Left forelimb (tissue), 1 donor: Measurements from ENCODE around the gene RGS9.
A peak's percentile ranks its signal among the peaks of the same experiment; 100 is the strongest.
"Not testable (repeated sequence)": the region's sequence is repeated elsewhere in the genome, so short reads cannot be mapped to it uniquely, and the experiment has no call there.

Experiments used
- DNase-seq: peaks from one replicate; pipeline ENCODE4 v3.0.0-alpha.2; 2018; ENCODE audit warnings: low spot score

The RGS9 gene

DNA sequence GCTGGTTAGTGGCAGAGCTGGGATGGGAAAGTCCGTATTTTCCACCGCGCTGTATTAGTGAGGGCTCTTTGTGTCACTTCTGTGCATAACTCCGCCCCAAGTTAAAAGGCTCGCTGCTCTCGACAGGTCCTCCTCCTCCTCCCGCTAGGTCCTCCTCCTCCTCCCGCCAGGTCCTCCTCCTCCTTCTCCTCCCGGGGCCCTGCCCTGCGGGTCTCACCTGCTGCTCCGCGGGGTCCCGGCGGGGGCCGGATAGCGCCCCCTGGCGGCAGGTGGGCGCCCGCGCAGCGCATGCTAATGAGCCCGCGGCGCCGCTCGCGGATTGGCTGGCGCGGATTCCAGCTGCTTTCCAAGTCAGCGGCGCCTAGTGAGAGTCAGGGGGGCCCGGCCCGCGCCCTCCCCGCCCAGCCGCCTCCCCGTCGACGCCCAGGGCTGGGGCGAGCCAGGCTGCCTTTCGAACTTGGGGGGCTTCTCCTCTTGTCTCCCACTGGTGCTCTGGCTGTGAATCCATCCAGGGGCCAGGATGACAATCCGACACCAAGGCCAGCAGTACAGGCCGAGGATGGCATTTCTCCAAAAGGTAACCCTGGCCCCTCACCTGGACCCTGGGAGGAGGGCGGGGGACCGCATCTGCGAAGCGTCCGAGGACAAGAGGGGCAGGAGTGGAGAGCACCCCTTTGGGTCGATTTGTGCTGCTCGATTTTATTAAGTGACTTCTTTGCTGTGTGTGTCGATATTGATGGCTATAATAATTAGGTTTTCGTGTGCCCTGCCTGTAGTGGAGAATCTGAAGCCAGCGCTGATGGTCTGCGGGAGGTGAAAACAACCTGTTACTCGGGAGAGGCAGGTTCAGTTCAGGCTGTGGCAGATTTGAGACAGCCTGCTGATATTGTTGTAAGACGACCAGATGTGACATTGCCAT, at the start of gene RGS9:
RGS9 (plus strand) TSS at position 350 of the 919 bp plus-strand sequence; CDS start at position 521, 171 bp downstream.
- peak; percentile 88 for DNase-seq

DNA sequence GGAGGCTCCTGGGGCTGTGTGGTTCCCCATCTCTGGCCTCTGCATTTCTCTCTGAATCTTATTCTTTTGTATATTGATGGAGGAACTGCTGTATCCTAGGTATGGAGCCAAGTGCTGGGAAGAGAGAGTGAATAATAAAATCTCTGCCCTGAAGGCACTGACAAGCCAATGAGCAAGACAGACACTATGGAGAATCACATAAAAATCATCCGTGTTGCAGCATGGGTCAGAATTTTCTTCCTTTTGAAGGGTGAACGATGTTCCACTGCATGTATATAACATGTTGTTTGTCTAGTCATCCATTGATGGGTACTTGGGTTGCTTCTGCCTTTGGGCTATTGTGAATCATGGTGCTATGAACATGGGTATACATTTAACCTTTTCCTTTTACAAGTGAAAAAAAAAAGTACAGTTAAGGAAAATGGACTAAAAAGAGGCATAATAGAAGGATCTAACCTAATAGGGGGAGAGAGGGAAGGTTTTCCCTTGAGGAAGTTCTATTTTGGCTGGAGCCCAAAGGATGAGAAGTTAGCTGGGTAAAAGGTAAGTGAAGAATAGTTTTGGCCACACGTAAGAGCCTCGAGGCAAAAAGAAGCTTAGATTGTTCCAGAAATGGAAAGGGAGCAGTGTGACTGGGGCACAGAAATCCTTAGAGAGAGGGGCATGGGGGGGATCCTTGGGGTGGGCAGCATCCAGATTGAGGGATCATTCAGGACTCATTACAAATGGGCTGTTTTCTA, 48.4 kb upstream of the RGS9 start:
- DNase-seq: no peak

DNA sequence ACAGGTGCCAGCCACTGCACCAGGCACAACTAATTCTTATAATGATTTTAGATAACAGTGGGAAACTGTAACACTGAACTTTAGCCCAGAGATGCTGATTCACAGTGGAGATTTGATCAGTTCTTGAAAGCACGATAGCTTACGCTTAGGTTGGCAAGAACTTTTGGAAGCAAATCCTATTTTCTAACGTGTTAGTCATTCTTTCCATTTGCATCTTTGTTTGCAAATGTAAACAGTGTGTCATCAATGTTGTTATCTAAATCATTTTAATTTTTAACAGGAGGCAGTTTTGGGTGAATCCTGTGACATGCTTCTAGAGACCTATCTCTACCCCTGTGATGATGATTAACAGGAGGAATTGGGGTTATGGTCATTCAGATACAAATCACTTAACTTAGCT, 44.9 kb upstream of the RGS9 start:
- DNase-seq: no peak

GRCh38 chr17:65092721-65093356, 44.3 kb upstream of the RGS9 start:
- DNase-seq: peak; percentile 14

DNA sequence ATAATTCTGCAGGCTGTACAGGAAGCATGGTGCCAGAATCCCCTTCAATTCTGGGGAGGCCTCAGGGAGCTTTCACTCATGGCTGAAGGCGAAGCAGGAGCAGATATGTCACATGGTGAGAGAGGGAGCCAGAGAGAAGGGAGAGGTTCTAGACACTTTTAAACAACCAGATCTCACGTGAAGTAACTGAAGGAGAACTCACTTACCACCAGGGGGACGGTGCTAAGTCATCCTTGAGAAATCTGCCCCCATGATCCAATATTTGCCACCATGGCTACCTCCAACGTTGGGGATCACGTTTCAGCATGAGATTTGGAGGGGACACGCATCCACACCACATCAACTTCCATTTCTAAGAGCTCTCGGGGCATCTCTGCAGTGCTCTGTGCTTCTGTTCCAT, 43.2 kb upstream of the RGS9 start:
- no peak for DNase-seq

DNA sequence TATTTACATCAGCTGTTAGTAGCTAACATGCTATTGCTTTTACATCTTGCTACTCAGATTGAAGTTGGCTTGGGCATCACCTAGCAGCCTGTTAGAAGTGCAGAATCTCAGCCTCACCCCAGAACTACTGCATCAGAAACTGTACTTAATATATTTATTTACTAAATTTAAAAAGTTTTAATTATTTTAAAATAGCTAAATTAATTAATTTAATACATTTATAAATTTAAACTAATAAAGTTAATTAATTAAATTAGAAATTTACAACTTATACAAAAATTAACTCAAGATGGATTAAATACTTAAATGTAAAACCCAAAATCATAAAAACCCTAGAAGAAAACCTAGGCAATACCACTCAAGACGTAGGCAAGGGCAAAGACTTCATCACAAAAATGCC, 41.7 kb upstream of the RGS9 start:
- no peak for DNase-seq

- DNase-seq: not testable (repeated sequence)
Observed at GRCh38 chr17:65096382-65096781, 40.8 kb upstream of the RGS9 start.

DNA sequence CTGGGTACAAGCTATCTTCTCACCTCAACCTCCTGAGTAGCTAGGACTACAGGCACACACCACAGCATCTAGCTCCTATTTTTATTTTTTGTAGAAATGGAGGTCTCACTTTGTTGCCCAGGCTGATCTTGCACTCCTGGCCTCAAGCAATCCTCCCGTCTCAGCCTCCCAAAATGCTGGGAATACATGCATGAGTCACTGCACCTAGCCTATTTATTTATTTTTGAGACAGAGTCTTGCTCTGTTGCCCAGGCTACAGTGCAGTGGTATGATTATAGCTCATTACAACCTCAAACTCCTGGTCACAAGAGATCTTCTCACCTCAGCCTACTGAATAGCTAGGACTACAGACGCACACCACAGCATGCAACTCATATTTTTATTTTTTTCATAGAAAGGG, 40.1 kb upstream of the RGS9 start:
- DNase-seq: no peak

GRCh38 chr17:65099475-65099874, 37.7 kb upstream of the RGS9 start:
- DNase-seq: no peak

- no peak for DNase-seq
Observed at GRCh38 chr17:65099941-65100315, 37.2 kb upstream of the RGS9 start.

DNA sequence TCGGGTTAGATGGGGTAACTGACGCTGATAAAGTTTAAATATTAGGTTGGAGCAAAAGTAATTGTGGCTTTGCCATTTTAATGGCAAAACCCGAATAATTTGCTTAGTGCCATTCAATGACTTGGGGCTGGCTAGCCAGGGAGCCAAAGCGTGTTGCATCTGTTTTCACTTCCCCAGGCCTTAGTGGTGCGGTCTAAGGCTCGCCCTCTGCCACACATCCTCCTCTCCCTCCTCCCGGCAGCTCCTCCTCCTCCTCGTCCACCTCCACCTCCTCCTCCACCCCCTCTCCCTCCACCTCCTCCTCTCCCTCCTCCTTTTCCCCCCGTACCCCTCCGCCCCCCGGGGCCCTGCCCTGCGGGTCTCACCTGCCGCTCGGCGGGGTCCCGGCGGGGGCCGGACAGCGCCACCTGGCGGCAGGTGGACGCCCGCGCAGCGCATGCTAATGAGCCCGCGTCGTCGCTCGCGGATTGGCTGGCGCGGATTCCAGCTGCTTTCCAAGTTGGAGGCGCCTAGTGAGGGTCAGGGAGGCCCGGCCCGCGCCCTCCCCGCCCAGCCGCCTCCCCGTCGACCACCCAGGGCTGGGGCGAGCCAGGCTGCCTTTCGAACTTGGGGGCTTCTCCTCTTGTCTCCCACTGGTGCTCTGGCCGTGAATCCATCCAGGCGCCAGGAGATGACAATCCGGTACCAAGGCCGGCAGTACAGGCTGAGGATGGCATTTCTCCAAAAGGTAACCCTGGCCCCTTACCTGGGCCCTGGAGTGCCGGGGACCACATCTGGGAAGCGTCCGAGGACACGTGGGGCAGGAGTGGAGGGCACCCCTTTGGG, 36.6 kb upstream of the RGS9 start:
- DNase-seq: peak; percentile 90

GRCh38 chr17:65101371-65101770, 35.8 kb upstream of the RGS9 start:
- no peak for DNase-seq

- no peak for DNase-seq
Observed at GRCh38 chr17:65102235-65102634, 34.9 kb upstream of the RGS9 start.

DNA sequence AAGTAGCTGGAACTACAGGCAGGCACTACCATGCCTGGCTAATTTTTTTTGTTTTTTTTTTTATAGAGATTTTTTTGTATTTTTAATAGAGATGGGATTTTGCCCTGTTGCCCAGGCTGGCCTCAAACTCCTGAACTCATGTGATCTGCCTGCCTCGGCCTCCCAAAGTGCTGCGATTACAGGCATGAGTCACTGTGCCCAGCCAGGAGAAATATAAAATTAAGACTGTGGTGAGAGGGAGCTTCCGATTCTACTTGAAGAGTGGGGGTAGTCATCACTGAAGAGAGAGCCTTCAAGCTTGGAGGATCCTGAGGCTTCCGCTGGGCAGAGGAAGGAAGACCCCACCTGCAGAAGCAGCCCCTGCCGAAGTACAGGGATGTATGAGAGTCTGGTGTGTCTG, 34.4 kb upstream of the RGS9 start:
- no peak for DNase-seq

DNA sequence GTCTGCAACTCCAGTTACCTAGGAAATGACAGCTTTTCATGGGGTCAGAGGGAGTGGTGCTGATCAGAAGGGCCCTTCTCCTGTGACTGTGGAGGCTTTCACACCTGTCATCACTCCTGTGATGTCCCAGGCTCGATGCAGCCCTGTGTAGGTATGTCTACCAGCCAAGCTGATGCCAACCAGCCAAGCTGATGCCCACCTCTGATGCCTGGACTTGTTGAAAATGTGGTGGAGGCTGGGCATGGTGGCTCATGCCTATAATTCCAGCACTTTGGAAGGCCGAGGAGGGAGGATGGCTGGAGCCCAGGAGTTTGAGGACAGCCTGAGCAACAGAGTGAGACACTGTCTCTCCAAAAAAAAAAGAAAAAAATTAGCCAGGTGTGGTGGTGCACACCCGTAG, 33.7 kb upstream of the RGS9 start:
- DNase-seq: no peak

DNA sequence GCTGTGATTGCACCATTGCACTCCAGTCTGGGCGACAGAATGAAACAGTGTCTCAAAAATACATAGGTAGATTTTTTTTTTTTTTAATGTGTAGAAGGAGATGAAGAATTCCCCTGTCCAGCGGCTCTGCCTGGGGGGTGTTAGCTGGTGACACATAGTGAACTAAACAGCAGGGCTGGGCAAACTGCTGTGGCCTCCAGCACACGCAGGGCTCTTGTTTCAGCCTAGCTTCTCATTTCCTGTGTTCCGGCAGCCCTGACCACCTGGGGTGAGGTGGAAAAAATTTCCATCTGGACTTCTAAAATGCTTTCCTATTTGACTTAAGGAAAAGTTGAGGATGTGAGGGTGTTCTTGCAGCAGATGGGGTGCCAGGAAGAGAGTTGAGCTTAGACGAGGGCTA, 33.3 kb upstream of the RGS9 start:
- no peak for DNase-seq

- no peak for DNase-seq
Observed at GRCh38 chr17:65104541-65104940, 32.6 kb upstream of the RGS9 start.

GRCh38 chr17:65104973-65105372, 32.2 kb upstream of the RGS9 start:
- DNase-seq: no peak

DNA sequence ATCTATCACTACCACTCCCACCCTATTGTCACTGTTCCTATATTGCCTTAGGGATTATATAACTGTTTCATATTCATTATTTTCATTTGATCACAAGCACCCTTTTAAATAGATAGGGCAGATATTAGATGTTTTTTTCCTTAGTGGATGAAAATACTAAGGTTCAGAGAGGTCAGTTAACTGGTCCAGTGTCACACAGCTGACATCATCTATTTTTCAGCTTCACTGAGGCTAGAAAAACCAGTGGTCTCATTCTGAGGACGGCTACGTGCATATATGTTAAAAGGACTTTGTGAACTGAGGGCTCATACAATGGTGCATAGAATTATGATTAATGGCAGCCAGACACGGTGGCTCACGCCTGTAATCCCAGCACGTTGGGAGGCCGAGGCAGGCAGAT, 29.0 kb upstream of the RGS9 start:
- no peak for DNase-seq

GRCh38 chr17:65109543-65109942, 27.6 kb upstream of the RGS9 start:
- no peak for DNase-seq

- no peak for DNase-seq
Observed at GRCh38 chr17:65109990-65110680, 27.0 kb upstream of the RGS9 start.
